ENCODE measurements around the gene TRIM31.

GRCh38 chr6:30157581-30157980 lies 44.7 kb upstream of the TRIM31 start:
- TF ChIP-seq POLR2A (IDR thresholded peaks at IDR 0.05; ENCODE audit: low read length) (no peak), EP300 (IDR thresholded peaks at IDR 0.05) (no peak), CTCF (IDR thresholded peaks at IDR 0.05) (no peak), MYC (IDR thresholded peaks at IDR 0.05; ENCODE audit: borderline replicate concordance, low read length) (no peak), KDM1A (IDR thresholded peaks at IDR 0.05; ENCODE audit: low read depth) (no peak), RNF2 (IDR thresholded peaks at IDR 0.05; ENCODE audit: borderline replicate concordance, low read depth) (no peak), JUN (IDR thresholded peaks at IDR 0.05) (no peak), SMC3 (IDR thresholded peaks at IDR 0.05) (no peak), CBX8 (IDR thresholded peaks at IDR 0.05) (no peak), CHD2 (IDR thresholded peaks at IDR 0.05; ENCODE audit: low read length, partially characterized antibody) (no peak), ATOH8 (CRISPR knock-in tag; IDR thresholded peaks at IDR 0.05; ENCODE audit: low read depth) (no peak), HOXA7 (CRISPR knock-in tag; IDR thresholded peaks at IDR 0.05) (no peak)
- TF ChIP-seq, protein P1, sequence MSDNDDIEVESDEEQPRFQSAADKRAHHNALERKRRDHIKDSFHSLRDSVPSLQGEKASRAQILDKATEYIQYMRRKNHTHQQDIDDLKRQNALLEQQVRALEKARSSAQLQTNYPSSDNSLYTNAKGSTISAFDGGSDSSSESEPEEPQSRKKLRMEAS (IDR thresholded peaks at IDR 0.05) = no peak
- TF ChIP-seq, protein P2, sequence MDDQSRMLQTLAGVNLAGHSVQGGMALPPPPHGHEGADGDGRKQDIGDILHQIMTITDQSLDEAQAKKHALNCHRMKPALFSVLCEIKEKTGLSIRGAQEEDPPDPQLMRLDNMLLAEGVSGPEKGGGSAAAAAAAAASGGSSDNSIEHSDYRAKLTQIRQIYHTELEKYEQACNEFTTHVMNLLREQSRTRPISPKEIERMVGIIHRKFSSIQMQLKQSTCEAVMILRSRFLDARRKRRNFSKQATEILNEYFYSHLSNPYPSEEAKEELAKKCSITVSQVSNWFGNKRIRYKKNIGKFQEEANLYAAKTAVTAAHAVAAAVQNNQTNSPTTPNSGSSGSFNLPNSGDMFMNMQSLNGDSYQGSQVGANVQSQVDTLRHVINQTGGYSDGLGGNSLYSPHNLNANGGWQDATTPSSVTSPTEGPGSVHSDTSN (IDR thresholded peaks at IDR 0.05) = no peak
